CD4-positive, alpha-beta T cell treated with Interleukin-10 for 1 hour (primary cell): ENCODE measurements around the gene MSH6.
"Not testable (repeated sequence)": the region's sequence is repeated elsewhere in the genome, so short reads cannot be mapped to it uniquely, and the experiment has no call there.

ENCODE experiments used
- DNase-seq: peaks from one replicate; pipeline ENCODE4 v3.0.0-alpha.2; 2020

The MSH6 gene

DNA sequence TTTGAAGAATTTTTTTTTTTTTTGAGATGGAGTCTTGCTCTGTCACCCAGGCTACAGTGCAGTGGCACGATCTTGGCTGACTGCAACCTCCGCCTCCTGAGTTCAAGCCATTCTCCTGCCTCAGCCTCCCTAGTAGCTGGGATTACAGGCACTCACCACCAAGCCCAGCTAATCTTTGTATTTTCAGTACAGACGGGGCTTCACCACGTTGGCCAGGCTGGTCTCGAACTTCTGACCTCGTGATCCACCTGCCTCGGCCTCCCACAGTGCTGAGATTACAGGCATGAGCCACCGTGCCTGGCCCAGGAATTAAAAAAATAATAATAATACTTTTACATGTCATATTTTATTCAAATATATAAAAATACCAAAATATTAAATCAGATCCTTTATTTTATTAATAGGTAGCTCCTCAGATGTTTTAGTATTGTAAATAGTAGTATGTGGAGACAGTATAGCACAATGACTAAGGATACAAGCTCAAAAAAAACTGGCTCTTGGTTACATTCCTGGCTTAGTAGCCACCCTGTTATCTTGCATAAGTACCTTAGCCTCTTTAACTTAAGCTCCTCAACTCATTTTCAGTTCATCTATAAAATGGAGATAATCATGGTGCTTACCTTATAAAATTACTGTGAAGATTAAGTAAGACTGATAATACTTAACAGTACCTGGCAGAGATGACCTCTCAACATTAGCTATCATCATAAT, 70.3 kb downstream of the MSH6 start:
- not testable (repeated sequence) for DNase-seq
